ENCODE results near the gene G6PC1.
"Not testable (repeated sequence)": the region's sequence is repeated elsewhere in the genome, so short reads cannot be mapped to it uniquely, and the experiment has no call there.

Gene G6PC1

GRCh38 chr17:42873932-42874695 lies 26.5 kb upstream of the G6PC1 start:
- not testable (repeated sequence) for DNase-seq

GRCh38 chr17:42877037-42877436 lies 23.6 kb upstream of the G6PC1 start:
- no peak for DNase-seq

GRCh38 chr17:42878123-42878880 lies 22.3 kb upstream of the G6PC1 start:
- no peak for DNase-seq

- no peak for DNase-seq
These were observed 21.5 kb upstream of the G6PC1 start for GRCh38 chr17:42878924-42879595.

- no peak for DNase-seq
These were observed 21.0 kb upstream of the G6PC1 start for GRCh38 chr17:42879596-42879985.

GRCh38 chr17:42880776-42881310 lies 19.8 kb upstream of the G6PC1 start:
- no peak for DNase-seq

- not testable (repeated sequence) for DNase-seq
These were observed 18.9 kb upstream of the G6PC1 start for GRCh38 chr17:42881706-42882105.

GRCh38 chr17:42882166-42882565 lies 18.4 kb upstream of the G6PC1 start:
- no peak for DNase-seq

- DNase-seq = no peak
These were observed 16.6 kb upstream of the G6PC1 start for GRCh38 chr17:42883802-42884558.

GRCh38 chr17:42885806-42886205 lies 14.8 kb upstream of the G6PC1 start:
- DNase-seq = not testable (repeated sequence)

- no peak for DNase-seq
These were observed 14.1 kb upstream of the G6PC1 start for GRCh38 chr17:42886283-42887176.

GRCh38 chr17:42889809-42890208 lies 10.8 kb upstream of the G6PC1 start:
- DNase-seq = no peak

- peak; percentile 18 for DNase-seq
These were observed 9.0 kb upstream of the G6PC1 start for GRCh38 chr17:42891539-42892152.

- DNase-seq = no peak
These were observed 7.2 kb upstream of the G6PC1 start for GRCh38 chr17:42893359-42893758.

- no peak for DNase-seq
These were observed 6.1 kb upstream of the G6PC1 start for GRCh38 chr17:42894283-42895184.

- DNase-seq = no peak
These were observed 5.4 kb upstream of the G6PC1 start for GRCh38 chr17:42895185-42895555.

GRCh38 chr17:42898147-42898811 lies 2.3 kb upstream of the G6PC1 start:
- no peak for DNase-seq

- not testable (repeated sequence) for DNase-seq
These were observed 618 bp upstream of the G6PC1 start for GRCh38 chr17:42899981-42900380.

GRCh38 chr17:42901535-42902229 lies 1.1 kb downstream of the G6PC1 start:
- DNase-seq = no peak
